NCI-H2196 treated with DMSO at 0.1 percent for 48 hours (cell line): ENCODE results near the gene DNAJC7.
A peak's percentile ranks its signal among the peaks of the same experiment; 100 is the strongest.

Experiments used
- DNase-seq: peaks from one replicate; lab custom pipeline; 2025; ENCODE audit not compliant: unreplicated experiment; lab: John Stamatoyannopoulos, UW

DNAJC7 gene

GRCh38 chr17:41977991-41978390 lies 39.2 kb downstream of the DNAJC7 start:
- DNase-seq = no peak

DNA sequence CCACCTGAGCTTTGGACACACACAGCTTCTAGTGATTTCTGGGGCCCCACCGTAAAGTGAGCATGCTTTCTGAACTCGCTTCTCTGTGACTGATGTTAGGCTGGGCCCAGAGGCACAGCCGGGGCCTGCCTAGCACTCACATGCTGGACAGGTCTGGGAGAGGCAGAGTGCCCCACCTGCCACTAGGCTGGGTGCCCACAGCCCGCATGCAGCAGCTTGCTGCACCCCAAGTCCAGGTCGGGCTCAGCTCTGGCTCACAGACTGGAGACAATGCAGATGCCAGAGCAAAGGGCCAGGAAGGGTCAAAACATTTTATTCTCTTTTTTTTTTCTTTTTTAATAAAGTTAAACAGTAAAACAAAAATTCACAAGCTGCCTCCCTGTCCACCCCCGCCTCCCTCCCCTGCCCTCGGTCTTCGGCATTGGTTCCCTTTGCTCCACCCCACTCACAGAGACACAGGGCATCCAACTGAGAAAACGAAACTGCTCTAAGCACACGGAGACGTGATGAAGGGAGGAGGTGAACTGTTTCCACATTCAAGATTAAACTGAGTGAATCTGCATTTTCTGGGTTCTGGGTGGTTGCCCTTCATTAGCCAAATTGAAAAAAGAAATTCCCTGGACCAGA lies 41.0 kb downstream of the DNAJC7 start:
- no peak for DNase-seq

DNA sequence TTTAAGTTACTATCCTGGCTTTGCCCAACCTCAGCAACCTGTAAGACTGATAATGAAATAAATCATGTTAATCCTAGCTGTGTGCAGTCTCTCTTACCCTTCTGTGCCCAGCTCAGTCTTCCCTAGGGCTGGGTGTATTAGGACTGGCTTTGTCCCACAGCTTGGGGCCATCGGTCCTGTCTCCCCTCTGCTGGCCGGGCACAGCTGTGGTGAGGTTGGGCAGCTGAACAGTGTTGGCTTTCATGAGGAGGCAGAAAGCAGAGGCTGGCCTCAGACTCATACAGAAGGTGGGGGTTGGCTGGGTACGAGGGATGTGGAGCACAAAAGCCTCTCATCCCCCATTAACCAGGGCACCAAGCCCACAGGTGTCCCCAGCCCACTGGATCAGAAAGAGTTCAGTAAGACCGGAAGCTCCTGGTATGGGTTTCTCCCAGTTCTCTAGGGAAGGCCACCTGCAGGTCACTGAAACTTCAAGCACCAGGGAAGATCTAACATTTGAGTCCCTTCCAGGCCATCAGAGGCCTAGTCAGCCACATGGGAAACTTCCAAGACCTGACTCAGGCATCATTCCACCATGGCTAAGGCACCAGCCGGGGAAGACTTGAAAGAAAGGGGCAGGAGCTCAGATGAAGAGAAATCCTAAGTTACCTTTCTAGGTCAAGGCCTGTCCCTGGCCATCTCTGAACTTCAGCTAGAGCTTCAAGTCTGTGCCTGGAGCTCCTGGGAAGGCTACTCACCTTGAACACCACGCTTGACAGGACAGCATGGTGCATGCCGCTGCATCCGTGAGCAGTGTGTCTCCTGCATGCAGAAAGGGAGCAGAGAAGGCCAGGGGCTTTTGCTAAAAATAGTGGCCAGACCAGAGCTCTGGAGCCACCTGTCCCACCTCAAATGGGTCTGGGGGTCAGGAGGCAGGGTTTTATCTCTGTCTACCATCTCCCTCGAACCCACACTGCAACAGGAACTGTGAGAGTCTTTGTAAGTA lies 41.8 kb downstream of the DNAJC7 start:
- DNase-seq = no peak

DNA sequence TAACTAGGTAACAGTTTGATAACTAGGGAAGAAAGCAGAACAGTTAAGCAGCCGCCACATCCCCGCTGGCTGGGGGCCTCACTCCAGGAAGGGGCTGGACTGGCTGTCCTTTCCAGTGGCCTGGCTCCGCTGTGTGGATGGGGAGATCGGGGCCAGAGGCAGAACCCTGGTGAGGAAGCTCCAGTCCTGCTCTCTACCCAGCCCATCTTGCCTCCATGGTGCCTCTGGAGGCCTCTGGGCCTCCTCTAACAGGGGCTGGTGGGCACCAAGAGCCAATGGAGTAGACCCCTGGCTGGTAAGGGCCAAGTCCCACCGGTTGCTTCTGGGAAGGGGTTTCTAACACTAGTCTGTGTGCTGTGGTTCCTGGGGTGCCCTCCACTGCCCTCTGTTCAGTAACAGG lies 42.6 kb downstream of the DNAJC7 start:
- DNase-seq = no peak

GRCh38 chr17:41974031-41974430 lies 43.2 kb downstream of the DNAJC7 start:
- DNase-seq = no peak

GRCh38 chr17:41973408-41973811 lies 43.8 kb downstream of the DNAJC7 start:
- DNase-seq = no peak

- DNase-seq = peak; percentile 46
These were observed 44.5 kb downstream of the DNAJC7 start for GRCh38 chr17:41972571-41973407.

GRCh38 chr17:41971721-41972523 lies 45.3 kb downstream of the DNAJC7 start:
- no peak for DNase-seq

- no peak for DNase-seq
These were observed 46.3 kb downstream of the DNAJC7 start for GRCh38 chr17:41970901-41971331.

DNA sequence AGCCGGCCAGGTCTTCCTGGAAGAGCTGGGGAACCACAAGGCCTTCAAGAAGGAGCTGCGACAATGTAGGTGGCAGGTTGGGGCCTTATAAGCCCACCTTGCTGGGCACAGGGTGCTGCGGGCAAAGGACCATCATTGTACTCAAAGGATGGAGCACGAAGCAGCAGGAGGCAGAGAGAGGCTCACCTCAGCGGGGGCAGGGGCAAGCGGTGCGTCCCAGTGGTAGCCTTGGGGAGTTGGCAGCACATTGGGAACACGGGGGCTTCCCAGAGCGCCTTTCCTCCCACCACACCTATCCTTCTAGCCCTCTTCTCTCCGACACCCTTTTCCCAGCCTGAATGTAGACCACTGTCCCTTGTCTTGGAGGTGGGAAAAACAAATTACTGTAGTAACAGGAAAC lies 48.6 kb downstream of the DNAJC7 start:
- DNase-seq = no peak

GRCh38 chr17:41967921-41968578 lies 49.2 kb downstream of the DNAJC7 start:
- DNase-seq = no peak

GRCh38 chr17:41967141-41967920 lies 49.9 kb downstream of the DNAJC7 start:
- no peak for DNase-seq

GRCh38 chr17:41966463-41967140 lies 50.6 kb downstream of the DNAJC7 start, which contains the start of gene CNP:
Gene CNP, plus strand, starts transcription at chr17:41966795. Its CDS starts 90 bp downstream, at chr17:41966885.
- peak; percentile 55 for DNase-seq

DNA sequence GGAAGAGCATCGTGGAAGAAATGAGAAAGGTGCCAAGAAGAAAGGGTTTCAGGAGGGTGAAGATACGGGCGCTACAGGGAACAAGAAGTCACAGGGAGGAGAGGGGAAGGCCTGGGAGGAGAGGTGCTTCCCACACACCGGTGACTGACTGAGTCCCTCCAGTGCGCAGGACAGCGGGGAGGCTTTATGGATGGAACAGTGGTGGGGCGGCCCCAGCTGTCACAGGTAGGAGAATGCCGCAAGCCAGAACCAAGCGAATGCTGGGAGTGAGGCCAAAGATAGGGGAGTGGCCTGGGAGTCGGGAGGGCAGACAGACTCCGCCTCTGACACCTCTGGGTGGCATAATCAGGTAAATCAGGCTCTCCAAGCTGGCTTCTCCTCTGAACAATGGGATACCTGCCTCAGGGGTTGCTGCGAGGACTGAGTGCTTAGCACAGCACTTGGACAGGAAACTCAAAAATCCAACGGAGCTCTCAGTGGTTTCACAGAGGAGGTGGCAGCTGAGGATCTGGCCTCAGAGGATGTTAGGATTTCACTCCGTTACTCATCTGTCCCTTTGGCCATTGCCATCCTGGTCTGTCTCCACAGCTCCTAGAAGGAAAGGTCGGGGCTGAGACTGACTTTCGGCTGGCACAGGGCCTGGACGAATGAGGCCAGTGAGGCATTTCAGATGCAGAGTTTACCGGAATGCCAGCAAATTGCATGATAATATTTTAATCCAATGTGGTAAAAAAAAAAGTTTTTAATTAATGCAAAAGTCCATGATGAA lies 51.4 kb downstream of the DNAJC7 start:
- DNase-seq = peak; percentile 67

DNA sequence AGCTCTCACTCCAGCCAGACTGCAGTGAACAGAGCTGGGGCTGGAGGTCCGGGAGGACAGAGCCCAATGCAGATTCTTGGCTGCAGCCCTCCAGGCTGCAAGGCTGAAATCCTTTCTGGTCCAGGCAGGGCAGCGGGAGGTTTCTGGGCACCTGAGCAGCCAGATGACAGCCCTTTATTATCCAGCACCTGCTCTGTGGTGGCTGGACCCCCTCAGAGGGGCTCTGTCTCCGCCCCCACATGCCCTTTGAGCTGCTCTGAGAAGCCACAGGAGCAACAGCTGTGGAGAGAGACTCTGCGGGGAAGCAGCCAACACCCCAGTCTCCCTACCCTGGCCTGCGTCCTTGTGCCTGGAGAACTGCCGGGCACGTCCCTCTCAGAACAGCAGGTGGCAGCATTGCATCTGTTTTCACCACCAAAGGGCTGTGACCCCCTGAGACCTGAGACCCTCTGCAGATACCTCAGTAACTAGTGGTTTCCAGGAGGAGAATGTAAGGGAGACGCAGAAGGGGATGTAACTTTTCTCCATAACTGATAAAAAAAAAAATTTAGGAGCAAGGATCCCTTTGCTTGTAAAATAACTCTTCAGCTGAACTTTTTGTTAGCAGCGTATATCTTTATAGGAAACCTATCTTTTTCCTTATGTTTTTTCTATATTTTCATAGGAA lies 54.3 kb downstream of the DNAJC7 start:
- peak; percentile 4 for DNase-seq

GRCh38 chr17:41962111-41962510 lies 55.1 kb downstream of the DNAJC7 start:
- no peak for DNase-seq
